ENCODE data around the gene EIF4E.
"Not testable (repeated sequence)": the region's sequence is repeated elsewhere in the genome, so short reads cannot be mapped to it uniquely, and the experiment has no call there.

EIF4E gene

GRCh38 chr4:98951710-98952109 lies 22.8 kb upstream of the EIF4E start:
- DNase-seq (ENCODE audit: low spot score in 2 of 2), result no peak
- Mint-ChIP-seq H3K4me3 (no peak overlapping the region), H3K9me3 (no peaks in the 10 kb centered on the region), H3K27ac (ENCODE audit: low read depth) (no peak overlapping the region), H3K36me3 (ENCODE audit: insufficient read depth) (no peaks in the 10 kb centered on the region), H3K4me1 (no peaks in the 10 kb centered on the region), H3K27me3 (peaks cover 24% of the 10 kb centered on the region)
- no peak for ATAC-seq (replicated peaks; ENCODE audit: extremely low read depth, poor library complexity, severe bottlenecking)

- H3K4me3 Mint-ChIP-seq, result no peak overlapping the region
- no peaks in the 10 kb centered on the region for H3K36me3 Mint-ChIP-seq (ENCODE audit: insufficient read depth)
- ATAC-seq (replicated peaks; ENCODE audit: extremely low read depth, poor library complexity, severe bottlenecking) (no peak), DNase-seq (ENCODE audit: low spot score in 2 of 2) (no peak)
- H3K4me1 Mint-ChIP-seq, result no peaks in the 10 kb centered on the region
- no peaks in the 10 kb centered on the region for H3K9me3 Mint-ChIP-seq
- no peak overlapping the region for H3K27ac Mint-ChIP-seq (ENCODE audit: low read depth)
- peaks cover 22% of the 10 kb centered on the region for H3K27me3 Mint-ChIP-seq
These were observed 22.0 kb upstream of the EIF4E start for GRCh38 chr4:98950925-98951324.

- ATAC-seq (replicated peaks; ENCODE audit: extremely low read depth, poor library complexity, severe bottlenecking) (no peak), DNase-seq (ENCODE audit: low spot score in 2 of 2) (no peak)
- no peaks in the 10 kb centered on the region for H3K4me1 Mint-ChIP-seq
- no peak overlapping the region for H3K4me3 Mint-ChIP-seq
- no peaks in the 10 kb centered on the region for H3K9me3 Mint-ChIP-seq
- no peaks in the 10 kb centered on the region for H3K27me3 Mint-ChIP-seq
- no peak overlapping the region for H3K27ac Mint-ChIP-seq (ENCODE audit: low read depth)
- no peaks in the 10 kb centered on the region for H3K36me3 Mint-ChIP-seq (ENCODE audit: insufficient read depth)
These were observed 17.4 kb upstream of the EIF4E start for GRCh38 chr4:98946359-98946758.

- Mint-ChIP-seq H3K27ac (ENCODE audit: low read depth) (no peak overlapping the region), H3K36me3 (ENCODE audit: insufficient read depth) (no peaks in the 10 kb centered on the region), H3K27me3 (no peaks in the 10 kb centered on the region), H3K4me1 (no peaks in the 10 kb centered on the region), H3K4me3 (no peak overlapping the region), H3K9me3 (no peaks in the 10 kb centered on the region)
- ATAC-seq (replicated peaks; ENCODE audit: extremely low read depth, poor library complexity, severe bottlenecking), result no peak
- DNase-seq (ENCODE audit: low spot score in 2 of 2), result no peak
These were observed 16.4 kb upstream of the EIF4E start for GRCh38 chr4:98945297-98945850.

- Mint-ChIP-seq H3K4me1 (peaks cover 5% of the 10 kb centered on the region), H3K4me3 (no peak overlapping the region), H3K36me3 (ENCODE audit: insufficient read depth) (no peaks in the 10 kb centered on the region), H3K27me3 (no peaks in the 10 kb centered on the region), H3K27ac (ENCODE audit: low read depth) (no peak overlapping the region), H3K9me3 (no peaks in the 10 kb centered on the region)
- no peak for DNase-seq (ENCODE audit: low spot score in 2 of 2)
- ATAC-seq (replicated peaks; ENCODE audit: extremely low read depth, poor library complexity, severe bottlenecking), result peak; percentile 36
These were observed 11.0 kb upstream of the EIF4E start for GRCh38 chr4:98939892-98940298.

GRCh38 chr4:98939438-98939837 lies 10.5 kb upstream of the EIF4E start:
- no peak overlapping the region for H3K4me3 Mint-ChIP-seq
- no peak overlapping the region for H3K27ac Mint-ChIP-seq (ENCODE audit: low read depth)
- no peaks in the 10 kb centered on the region for H3K36me3 Mint-ChIP-seq (ENCODE audit: insufficient read depth)
- peaks cover 5% of the 10 kb centered on the region for H3K4me1 Mint-ChIP-seq
- ATAC-seq (replicated peaks; ENCODE audit: extremely low read depth, poor library complexity, severe bottlenecking), result no peak
- no peaks in the 10 kb centered on the region for H3K9me3 Mint-ChIP-seq
- no peaks in the 10 kb centered on the region for H3K27me3 Mint-ChIP-seq
- no peak for DNase-seq (ENCODE audit: low spot score in 2 of 2)

GRCh38 chr4:98937986-98938720 lies 9.2 kb upstream of the EIF4E start:
- Mint-ChIP-seq H3K4me1 (peaks cover 5% of the 10 kb centered on the region), H3K27ac (ENCODE audit: low read depth) (no peak overlapping the region), H3K4me3 (no peak overlapping the region), H3K9me3 (no peaks in the 10 kb centered on the region), H3K36me3 (ENCODE audit: insufficient read depth) (no peaks in the 10 kb centered on the region), H3K27me3 (no peaks in the 10 kb centered on the region)
- DNase-seq (ENCODE audit: low spot score in 2 of 2), result no peak
- ATAC-seq (replicated peaks; ENCODE audit: extremely low read depth, poor library complexity, severe bottlenecking), result no peak

- Mint-ChIP-seq H3K36me3 (ENCODE audit: insufficient read depth) (no peaks in the 10 kb centered on the region), H3K27me3 (no peaks in the 10 kb centered on the region), H3K9me3 (no peaks in the 10 kb centered on the region), H3K4me3 (no peak overlapping the region), H3K27ac (ENCODE audit: low read depth) (no peak overlapping the region), H3K4me1 (peaks cover 5% of the 10 kb centered on the region)
- DNase-seq (ENCODE audit: low spot score in 2 of 2) (no peak), ATAC-seq (replicated peaks; ENCODE audit: extremely low read depth, poor library complexity, severe bottlenecking) (no peak)
These were observed 6.7 kb upstream of the EIF4E start for GRCh38 chr4:98935633-98936032.

- not testable (repeated sequence) for H3K36me3 Mint-ChIP-seq (ENCODE audit: insufficient read depth); DNase-seq (ENCODE audit: low spot score in 2 of 2); H3K27me3 Mint-ChIP-seq; H3K4me1 Mint-ChIP-seq; H3K27ac Mint-ChIP-seq (ENCODE audit: low read depth); ATAC-seq (replicated peaks; ENCODE audit: extremely low read depth, poor library complexity, severe bottlenecking); H3K4me3 Mint-ChIP-seq; H3K9me3 Mint-ChIP-seq
These were observed 5.9 kb upstream of the EIF4E start for GRCh38 chr4:98934851-98935250.

GRCh38 chr4:98932539-98932938 lies 3.6 kb upstream of the EIF4E start:
- DNase-seq (ENCODE audit: low spot score in 2 of 2), result no peak
- Mint-ChIP-seq H3K9me3 (no peaks in the 10 kb centered on the region), H3K4me3 (no peak overlapping the region), H3K27me3 (no peaks in the 10 kb centered on the region), H3K36me3 (ENCODE audit: insufficient read depth) (peaks cover 20% of the 10 kb centered on the region), H3K27ac (ENCODE audit: low read depth) (no peak overlapping the region), H3K4me1 (peaks cover 15% of the 10 kb centered on the region)
- no peak for ATAC-seq (replicated peaks; ENCODE audit: extremely low read depth, poor library complexity, severe bottlenecking)

- Mint-ChIP-seq H3K4me1 (peaks cover 25% of the 10 kb centered on the region), H3K27me3 (no peaks in the 10 kb centered on the region)
- no peak for DNase-seq (ENCODE audit: low spot score in 2 of 2)
These were observed 1.5 kb upstream of the EIF4E start for GRCh38 chr4:98930311-98930865.

GRCh38 chr4:98929341-98930267 lies 671 bp upstream of the EIF4E start:
- Mint-ChIP-seq H3K27ac (ENCODE audit: low read depth) (peak overlapping the region; percentile 91), H3K36me3 (ENCODE audit: insufficient read depth) (peaks cover 29% of the 10 kb centered on the region), H3K27me3 (no peaks in the 10 kb centered on the region), H3K4me1 (peaks cover 25% of the 10 kb centered on the region), H3K9me3 (no peaks in the 10 kb centered on the region), H3K4me3 (peak overlapping the region; percentile 95)
- DNase-seq (ENCODE audit: low spot score in 2 of 2) (peak in 1 of 2 donors; percentile 18), ATAC-seq (replicated peaks; ENCODE audit: extremely low read depth, poor library complexity, severe bottlenecking) (peak; percentile 22)

More at GRCh38 chr4:98930311-98930865, 1.5 kb upstream of the EIF4E start:
- H3K4me3 Mint-ChIP-seq, result peak overlapping the region; percentile 95
- H3K9me3 Mint-ChIP-seq, result no peaks in the 10 kb centered on the region
- ATAC-seq (replicated peaks; ENCODE audit: extremely low read depth, poor library complexity, severe bottlenecking), result no peak
- H3K36me3 Mint-ChIP-seq (ENCODE audit: insufficient read depth), result peaks cover 28% of the 10 kb centered on the region
- H3K27ac Mint-ChIP-seq (ENCODE audit: low read depth), result peak overlapping the region; percentile 91

Measured in central memory CD8-positive, alpha-beta T cell (primary cell).